GM18909 (cell line): ENCODE data around the gene PKHD1.
"Not testable (repeated sequence)": the region's sequence is repeated elsewhere in the genome, so short reads cannot be mapped to it uniquely, and the experiment has no call there.

Experiments
- ATAC-seq: cut with Tn5 transposase; IDR thresholded peaks from one replicate; pipeline ENCODE4 v1.9.1; 2021; ENCODE audit warnings: mild to moderate bottlenecking; ENCODE audit not compliant: unreplicated experiment, poor library complexity

The PKHD1 gene

GRCh38 chr6:51934098-51934497 is 153.3 kb downstream of the PKHD1 start:
- no peak for ATAC-seq

- no peak for ATAC-seq
Observed at GRCh38 chr6:51932956-51933355, 154.5 kb downstream of the PKHD1 start.

DNA sequence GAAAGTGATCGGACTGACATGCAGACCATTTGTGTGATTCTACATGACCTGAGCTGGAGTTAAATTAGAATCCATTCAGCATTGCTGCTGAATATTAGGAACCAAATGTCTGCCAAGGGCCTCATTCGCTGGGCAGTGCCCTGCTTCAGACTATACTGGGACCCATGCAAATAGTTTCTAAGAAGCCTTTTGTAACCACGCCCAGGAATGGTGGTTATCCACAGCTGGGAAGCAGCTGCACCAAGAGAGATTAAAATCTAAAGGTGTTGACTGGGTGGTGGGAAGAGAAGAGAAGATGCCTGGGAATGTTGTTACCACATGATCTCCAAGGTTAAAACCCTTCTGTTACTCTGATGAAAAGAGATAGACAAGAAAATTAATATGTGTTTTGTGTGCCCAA is 156.8 kb downstream of the PKHD1 start:
- ATAC-seq, result no peak

- ATAC-seq, result no peak
Observed at GRCh38 chr6:51929934-51930574, 157.4 kb downstream of the PKHD1 start.

GRCh38 chr6:51928320-51928719 is 159.1 kb downstream of the PKHD1 start:
- peak; percentile 89 for ATAC-seq

GRCh38 chr6:51927450-51927849 is 160.0 kb downstream of the PKHD1 start:
- ATAC-seq, result no peak

- no peak for ATAC-seq
Observed at GRCh38 chr6:51926125-51926524, 161.3 kb downstream of the PKHD1 start.

- ATAC-seq, result not testable (repeated sequence)
Observed at GRCh38 chr6:51922479-51922878, 164.9 kb downstream of the PKHD1 start.

DNA sequence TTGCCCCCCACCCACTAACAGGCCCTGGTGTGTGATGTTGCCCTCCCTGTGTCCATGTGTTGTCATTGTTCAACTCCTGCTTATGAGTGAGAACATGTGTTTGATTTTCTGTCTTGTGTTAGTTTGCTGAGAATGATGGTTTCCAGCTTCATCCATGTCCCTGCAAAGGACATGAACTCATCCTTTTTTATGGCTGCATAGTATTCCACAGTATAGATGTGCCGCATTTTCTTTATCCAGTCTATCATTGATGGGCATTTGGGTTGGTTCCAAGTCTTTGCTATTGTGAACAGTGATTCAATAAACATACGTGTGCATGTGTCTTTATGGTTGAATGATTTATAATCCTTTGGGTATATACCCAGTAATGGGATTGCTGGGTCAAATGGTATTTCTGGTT is 169.1 kb downstream of the PKHD1 start:
- ATAC-seq, result not testable (repeated sequence)

- ATAC-seq, result no peak
Observed at GRCh38 chr6:51915098-51915497, 172.3 kb downstream of the PKHD1 start.

DNA sequence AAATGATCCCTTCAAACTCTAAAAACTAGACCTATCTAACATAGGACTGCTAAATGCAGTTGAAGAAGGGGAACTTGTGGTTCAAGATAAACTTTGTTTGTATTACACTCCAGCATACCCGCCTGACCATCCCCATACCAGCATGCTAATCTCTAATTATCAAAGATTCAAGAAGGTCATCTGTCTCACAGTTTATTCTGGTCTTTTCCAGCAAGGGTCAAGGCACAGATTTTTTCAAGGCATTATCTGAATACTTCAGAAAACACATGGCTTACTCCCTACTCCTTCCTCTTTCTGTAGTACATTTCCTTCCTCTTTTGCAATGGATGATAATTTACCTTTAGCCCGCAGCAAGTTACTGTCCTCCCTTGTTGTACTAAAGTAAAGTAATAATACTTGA is 174.1 kb downstream of the PKHD1 start:
- ATAC-seq, result no peak

DNA sequence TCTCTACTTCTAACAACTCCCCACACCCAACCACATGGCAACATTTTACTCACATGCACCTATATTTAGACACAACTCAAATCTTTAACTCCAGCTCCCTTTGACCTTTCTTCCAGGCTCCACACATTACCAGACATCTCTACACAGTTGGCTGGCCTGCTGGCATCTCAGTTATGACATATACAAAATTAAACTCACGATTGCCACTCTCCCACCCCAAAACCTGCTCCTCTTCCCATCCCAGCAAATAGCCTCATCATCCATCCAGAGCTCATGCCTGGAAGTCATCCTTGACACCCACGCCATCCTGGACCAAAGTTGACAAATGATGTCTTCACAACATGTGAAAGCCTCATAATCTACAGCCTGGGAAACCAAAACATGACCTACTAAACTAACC is 176.6 kb downstream of the PKHD1 start:
- ATAC-seq, result no peak

DNA sequence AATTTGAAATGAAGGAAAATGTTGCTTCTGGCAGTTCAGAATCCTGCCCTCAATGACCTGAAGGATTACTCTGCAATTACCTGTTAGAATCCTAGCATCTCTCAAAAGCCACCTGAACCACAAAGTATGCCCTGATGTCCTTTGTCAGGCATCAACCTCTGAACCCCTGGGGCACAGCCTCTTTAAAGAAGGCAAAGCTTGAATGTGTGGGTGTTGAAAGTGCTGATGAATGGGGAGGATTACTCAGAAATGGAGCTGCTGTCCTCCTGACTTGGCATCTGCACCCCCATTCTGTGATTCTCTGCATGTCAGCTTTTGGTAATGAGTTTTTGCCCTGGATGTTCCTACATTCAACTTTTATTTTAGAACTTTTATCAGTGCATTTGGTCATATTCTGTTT is 179.2 kb downstream of the PKHD1 start:
- ATAC-seq, result no peak

GRCh38 chr6:51901766-51902764 is 185.3 kb downstream of the PKHD1 start:
- ATAC-seq, result no peak

- no peak for ATAC-seq
Observed at GRCh38 chr6:51893366-51893765, 194.0 kb downstream of the PKHD1 start.

- ATAC-seq, result no peak
Observed at GRCh38 chr6:51892750-51893149, 194.7 kb downstream of the PKHD1 start.

DNA sequence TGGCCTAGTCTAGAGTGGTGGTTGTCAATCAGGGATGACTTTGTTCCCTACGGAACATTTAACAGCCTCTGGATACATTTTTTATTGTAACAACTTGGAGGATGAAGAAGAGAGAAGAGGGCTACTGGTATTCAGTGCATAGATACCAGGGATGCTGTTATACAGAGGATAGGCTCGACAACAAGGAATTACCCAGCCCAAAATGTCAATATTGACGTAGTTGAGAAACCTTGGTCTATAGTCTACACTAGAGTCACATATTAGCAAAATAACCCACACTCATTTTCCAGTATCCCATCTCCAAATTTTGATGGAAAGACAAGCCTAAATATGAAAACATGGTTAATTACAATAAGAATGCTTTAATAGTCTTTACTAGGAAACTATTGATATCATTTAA is 195.1 kb downstream of the PKHD1 start:
- no peak for ATAC-seq

GRCh38 chr6:51891784-51892183 is 195.6 kb downstream of the PKHD1 start:
- no peak for ATAC-seq

GRCh38 chr6:51887859-51888258 is 199.6 kb downstream of the PKHD1 start:
- ATAC-seq, result no peak

- ATAC-seq, result no peak
Observed at GRCh38 chr6:51885957-51886356, 201.5 kb downstream of the PKHD1 start.

GRCh38 chr6:51868591-51869355 is 218.6 kb downstream of the PKHD1 start:
- ATAC-seq, result no peak
